IPS-11a (cell line): ENCODE results near the gene MRPL32.

Source experiments
- H3K4me3 ChIP-seq: one replicate; pipeline ENCODE4 v1.5.1; 2013; ENCODE audit warnings: low read depth, low read length, control low read depth

MRPL32 gene

DNA sequence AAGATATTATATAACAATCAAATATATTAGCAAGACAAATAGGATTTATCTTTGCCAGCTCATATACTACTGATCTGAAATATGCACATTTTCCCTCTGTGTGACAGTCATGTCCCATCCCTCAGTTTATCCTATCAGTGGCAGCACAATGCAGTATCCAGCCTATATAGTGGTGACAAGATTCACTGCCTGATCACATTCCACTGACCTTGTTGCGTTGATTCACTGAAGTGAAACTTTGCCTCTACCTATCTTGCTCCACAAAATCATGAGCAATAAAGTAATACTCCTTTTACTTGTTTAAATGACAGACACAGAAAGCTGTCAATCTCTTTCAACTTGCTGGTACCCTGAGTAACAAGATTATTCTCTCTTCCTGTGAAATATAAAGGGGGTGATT lies 6.5 kb upstream of the MRPL32 start:
- H3K4me3 ChIP-seq, result no peak overlapping the region

DNA sequence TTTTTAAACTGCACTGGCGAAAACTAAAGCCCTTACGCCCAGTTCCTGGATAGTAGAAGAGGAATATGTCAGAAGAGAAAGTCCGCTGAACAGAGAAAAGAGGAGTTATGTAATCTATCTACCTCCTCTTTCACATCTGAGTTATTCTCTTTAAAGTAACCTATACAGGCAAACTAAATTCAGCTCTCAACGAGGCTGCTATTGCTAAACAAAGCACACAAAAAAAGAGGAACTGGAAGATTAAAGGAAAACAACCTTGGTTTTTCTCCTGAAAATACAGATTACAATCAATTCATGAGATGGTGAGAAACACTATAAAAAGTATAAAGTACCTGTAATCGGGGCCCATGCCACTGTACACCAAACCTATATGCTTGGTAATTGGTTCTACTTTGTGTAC lies 6.0 kb upstream of the MRPL32 start:
- H3K4me3 ChIP-seq, result no peak overlapping the region

DNA sequence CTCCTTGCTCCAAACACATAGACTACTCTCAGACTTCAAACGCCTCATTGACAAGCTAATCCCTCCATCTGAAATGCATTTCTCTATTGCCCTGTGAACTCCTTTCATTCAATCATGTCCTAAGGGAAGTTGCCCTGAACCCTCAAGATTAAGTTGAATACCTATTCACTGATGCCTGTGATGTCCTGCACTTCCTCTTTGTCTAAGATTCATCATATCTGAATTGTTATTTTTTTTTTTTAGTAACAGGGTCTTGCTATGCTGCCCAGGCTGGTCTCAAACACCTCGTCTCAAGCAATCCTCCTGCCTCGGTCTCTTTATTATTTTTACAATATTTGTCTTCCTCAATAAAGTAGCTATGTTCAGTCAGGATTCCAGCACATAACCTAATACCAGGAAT lies 3.4 kb upstream of the MRPL32 start:
- no peak overlapping the region for H3K4me3 ChIP-seq

DNA sequence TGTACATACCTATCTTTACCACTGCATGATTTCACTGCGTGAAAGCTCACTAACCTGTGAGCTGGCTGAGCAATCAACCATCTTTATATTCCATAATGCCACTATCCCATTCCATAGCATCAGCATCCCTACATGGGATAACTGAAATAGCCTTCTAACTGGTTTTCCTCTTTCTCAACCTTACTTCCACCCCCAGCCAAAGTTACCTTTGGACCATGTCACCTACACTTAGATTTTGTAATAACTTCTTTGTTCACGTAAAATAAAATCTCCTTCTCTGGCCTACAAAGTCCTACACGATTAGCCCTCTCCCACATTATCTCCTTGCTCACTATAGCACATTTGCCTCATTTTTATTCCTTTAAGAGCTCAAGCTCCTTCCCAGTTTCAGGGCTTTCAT lies 2.7 kb upstream of the MRPL32 start:
- no peak overlapping the region for H3K4me3 ChIP-seq

DNA sequence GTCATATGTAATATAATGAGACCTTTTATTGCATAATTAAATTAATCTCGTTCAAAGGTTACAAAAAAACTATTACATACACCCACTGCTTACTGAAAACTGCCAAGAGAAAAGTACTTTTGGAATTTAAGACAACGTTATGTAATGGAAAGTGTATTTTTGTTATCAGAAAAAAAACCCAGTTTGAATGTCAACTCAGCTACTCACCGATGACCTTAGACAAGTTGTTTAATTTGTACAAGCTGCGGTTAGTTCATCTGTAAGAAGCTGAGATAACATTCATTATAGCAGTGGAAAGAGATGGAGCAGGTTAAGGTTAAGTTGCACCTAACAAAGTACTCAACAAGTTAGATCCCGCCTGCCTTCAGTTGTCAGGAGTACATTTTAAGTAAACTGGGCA lies 1.3 kb upstream of the MRPL32 start:
- peak overlapping the region; percentile 82 for H3K4me3 ChIP-seq

DNA sequence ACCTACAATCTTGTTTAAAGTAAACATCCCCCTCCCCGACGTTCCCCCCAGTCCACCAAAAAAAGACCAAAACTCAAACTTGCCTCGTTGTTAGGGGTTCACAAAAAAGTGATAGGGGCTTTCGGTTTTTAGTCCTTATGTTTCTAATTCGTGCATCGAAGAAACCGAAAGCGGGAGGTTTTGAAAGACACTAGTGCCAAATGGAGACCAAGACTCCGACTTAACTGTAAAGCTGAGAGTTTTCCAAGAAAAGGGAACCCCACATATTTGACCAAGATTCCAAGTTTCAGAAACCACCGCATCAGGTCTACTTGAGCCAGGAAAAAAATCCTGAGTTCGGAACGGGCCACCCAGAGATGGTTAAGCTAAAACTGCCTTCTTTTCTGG lies 736 bp upstream of the MRPL32 start:
- peak overlapping the region; percentile 82 for H3K4me3 ChIP-seq

DNA sequence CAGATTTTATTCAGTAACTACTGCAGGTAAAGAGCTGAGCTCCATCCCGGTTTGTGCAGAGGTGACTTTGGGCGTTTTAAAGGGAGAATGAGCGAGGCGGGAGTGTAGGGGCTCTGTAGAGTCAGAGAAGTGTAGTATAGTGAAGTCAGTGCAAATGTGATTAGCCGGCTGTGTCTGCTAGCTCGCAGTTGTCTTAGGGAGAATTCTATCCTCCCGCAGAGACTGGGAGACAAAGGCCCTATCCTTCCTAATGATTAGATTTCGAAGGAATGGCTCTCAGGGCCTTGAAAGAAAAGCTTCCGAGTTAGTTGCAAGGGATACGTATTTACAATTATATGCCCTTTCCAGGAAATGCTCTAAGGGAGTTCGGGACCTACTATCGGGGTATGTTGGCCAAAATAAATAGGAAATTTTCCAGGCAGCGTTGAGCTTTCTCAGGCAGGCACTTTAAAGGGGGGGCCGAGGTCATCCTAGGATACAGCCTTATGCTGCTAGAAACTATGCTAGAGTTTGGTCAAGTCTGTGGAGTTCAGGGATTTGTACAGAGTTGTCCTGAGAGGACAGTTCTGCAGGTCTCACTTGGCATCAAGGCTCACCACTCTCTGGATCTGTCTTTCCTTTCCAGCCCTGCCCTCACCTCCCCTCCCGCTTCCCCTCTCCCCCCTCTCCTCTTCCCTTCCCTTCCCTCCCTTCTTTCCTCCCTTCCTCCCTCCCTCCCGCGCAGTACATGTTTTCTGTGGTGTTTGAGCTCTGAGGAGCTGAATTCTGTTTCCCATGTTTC lies 825 bp downstream of the MRPL32 start:
- H3K4me3 ChIP-seq, result peak overlapping the region; percentile 82

DNA sequence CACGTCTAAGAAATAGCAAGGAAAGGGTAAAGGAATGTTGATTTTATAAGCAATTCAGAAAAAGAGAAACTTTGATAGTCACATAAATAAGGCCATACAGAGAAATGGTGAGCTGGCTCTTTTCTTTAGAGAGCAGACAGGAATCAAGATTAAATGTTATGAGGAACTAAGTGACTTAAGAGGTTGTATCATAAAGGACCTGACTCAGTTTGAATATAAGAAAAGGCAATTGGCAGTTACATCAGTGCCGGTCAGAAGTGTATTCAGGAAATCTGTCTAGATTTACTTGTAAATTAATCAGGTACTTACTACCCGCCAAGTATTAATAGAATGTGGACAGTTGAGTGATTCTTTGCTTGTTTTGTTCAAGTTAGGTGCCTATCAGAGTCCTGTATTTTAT lies 2.1 kb downstream of the MRPL32 start:
- H3K4me3 ChIP-seq, result no peak overlapping the region

DNA sequence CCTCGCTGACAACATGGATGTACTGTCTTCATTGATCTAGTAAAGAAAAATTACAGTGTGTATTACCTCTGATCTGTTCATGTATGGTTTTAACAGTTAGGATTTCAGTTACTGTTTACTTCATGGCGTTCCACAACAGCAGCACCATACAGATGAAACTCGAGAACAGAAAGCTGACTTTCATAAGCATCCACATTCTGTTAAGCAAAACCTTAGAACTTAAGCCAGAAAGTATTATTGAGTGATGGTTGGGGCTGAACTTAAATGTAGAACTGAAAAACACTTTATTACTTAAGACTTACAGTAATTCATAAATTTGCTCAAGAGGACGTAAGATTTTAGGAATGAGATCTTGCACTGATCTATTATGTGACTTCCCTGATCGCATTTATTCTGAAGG lies 3.7 kb downstream of the MRPL32 start:
- H3K4me3 ChIP-seq, result no peak overlapping the region

DNA sequence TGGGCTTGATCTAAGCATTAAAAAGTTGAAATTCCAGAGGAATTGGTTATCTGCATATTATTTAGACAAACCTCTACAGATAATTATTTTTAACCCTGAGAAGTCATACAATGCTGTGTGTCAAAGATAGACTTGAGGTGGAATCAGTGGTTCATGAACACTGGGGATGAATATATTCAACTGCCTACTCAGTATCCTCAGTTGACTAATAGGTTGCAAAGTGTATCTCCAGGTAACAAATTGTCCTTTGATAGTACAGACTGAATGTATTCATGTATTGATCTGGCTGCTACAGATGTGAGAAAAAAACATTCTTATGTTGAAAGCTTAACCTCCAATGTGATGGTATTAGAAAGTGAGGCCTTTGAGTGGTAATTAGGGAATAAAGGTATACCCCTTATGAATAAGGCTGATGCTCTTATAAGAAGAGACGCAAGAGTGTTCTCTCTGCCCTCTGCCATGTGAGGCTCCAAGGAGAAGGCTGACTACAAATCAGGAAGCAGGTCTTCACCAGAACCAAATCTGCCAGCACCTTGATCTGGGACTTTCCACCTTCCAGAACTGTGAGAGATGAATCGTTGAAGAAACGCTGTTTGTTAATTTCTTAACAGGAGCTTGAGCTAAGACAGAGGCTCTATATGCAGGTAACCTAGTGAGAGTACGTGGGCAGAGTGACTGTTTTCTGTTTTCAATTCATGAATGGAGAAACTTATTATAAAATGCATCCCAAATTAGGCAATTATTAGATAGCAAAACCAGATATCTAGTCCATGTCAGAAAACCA lies 7.5 kb downstream of the MRPL32 start:
- no peak overlapping the region for H3K4me3 ChIP-seq

DNA sequence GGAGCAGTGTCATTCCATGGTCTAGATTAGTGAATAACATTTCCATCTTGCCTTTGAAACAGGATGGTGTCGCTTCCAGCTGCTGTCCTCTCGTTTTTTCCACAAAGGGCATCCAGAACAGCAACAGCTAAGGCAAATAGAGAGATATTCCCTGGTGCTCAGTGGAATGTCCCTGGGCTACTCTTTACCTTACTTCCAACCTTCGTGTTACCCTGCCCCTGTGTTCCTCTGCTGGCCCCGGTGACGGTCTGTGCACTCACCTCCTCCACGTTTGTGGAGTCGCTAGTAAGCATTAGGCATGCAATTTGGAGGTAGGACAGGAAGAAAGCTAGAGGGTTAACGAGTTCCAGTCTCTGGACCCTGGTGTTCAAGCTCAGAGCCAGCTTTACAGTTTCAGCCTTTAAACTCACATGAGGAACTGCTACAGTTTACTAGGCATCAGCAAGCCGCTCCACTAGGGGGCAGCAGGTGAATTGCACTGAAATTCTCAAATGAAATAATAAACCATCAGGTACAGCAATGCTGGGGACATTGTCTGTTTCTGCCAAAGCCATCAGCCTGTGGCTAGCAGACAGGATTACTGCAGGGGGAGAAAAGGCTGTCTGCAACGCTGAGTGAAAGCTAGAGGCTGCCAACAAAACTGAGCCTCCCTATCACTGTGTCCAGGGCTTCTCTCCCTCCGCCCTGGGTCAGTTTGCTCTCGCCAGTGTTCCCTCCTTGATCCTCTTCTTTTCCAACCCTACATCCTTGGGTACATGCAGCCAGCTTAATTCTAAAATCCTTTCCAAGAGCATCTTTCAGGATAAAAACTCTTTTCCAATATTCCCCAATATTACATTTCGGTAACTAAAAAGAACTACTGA lies 9.0 kb downstream of the MRPL32 start:
- no peak overlapping the region for H3K4me3 ChIP-seq

DNA sequence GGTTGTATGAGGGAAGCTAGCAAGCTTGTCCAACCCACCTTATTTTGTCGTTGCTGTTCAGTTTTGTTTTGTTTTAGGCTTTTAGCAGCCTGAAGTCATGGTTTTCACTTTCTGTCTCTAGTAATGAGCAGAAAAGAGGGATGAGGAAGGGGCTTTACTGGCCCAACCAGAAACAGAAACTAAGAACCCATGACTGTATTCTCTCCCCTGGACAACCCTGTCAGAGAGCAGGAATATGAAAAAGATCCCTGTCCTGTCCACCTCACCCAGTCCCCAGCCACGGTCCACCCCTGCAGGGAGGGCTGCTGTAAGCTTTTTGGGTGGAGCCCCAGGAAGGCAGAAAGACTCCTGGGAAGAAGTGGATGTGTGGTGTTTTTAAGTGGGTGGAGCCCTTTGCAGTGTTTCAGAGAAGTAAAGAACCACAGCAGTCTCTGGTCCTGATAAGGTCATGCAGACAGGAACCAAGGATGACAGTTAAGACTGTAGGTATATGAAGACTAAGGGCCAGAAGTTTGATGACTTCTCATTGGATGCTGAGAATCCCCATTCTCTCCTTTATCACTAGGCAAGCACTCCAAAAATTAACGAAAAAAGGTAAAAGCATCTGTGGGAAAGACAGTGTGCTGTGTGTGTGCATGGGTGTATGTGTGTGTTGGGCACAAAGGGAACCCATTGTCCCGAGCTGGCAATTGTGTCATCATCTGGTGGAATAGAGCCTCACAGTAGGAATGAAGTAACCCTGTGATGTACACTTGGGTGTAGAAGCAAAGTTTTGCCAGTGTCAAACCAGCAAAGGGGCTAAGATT lies 13.8 kb downstream of the MRPL32 start:
- H3K4me3 ChIP-seq, result no peak overlapping the region

DNA sequence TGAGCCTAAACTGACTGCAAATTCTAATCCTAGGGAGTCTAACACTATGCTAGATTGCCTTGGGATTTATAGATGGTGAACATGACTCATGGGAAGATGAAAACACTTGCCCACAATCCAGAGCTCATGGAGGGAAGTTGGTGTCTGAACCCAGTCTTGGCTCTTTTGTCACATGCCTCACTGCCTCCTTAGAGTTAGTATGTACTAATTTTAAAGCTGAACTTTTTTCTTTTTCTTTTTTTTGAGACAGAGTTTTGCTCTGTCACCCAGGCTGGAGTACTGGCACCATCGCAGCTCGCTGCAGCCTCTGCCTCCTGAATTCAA lies 14.4 kb downstream of the MRPL32 start:
- H3K4me3 ChIP-seq, result no peak overlapping the region

DNA sequence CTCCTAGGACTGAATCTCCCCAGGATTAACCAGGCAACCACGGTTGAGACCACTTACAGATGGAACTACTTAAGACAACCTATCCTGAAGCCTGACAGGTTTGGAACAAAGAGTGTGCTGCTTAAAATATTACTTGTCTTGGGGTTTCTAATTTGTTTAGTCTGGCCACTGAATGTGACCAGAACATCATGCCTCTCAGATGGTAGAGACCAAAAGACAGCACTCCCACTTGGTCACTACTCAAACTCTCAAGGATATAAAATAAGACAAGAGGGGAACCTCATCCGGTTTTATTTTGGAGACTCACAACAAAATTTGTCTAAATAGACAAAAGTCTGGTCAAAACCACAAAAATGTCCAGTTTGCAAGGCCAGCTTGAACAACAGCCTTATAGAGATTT lies 15.3 kb downstream of the MRPL32 start:
- H3K4me3 ChIP-seq, result no peak overlapping the region

DNA sequence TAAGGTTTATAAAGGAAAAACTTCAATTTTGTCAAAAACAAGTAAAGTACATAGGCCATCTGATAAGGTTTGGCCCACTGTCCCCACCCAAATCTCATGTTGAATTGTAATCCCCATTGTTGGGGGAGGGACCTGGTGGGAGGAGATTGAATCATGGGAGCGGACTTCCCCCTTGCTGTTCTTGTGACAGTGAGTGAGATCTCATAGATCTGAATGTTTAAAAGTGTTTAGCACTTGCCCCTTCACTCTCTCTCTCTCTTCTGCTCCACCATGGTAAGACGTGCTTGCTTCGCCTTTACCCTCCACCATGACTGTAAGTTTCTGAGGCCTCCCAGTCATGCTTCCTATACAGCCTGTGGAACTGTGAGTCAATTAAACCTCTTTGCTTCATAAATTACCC lies 18.2 kb downstream of the MRPL32 start:
- H3K4me3 ChIP-seq, result no peak overlapping the region

DNA sequence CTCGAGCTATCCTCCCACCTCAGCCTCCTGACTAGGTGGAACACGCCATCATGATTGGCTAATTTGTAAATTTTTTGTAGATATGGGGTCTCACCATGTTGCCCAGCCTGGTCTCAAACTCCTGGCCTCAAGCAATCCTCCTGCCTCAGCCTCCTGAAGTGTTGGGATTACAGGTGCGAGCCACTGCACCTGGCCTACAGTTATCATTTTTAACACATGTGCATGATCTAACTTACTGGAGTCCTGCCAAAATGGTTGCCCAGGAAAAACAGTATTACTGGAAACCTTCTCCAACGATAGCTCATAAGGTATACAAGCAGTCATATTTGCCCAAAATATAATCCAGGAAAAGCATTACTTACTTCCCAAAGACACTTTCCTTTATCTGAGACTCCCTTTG lies 20.2 kb downstream of the MRPL32 start:
- no peak overlapping the region for H3K4me3 ChIP-seq

DNA sequence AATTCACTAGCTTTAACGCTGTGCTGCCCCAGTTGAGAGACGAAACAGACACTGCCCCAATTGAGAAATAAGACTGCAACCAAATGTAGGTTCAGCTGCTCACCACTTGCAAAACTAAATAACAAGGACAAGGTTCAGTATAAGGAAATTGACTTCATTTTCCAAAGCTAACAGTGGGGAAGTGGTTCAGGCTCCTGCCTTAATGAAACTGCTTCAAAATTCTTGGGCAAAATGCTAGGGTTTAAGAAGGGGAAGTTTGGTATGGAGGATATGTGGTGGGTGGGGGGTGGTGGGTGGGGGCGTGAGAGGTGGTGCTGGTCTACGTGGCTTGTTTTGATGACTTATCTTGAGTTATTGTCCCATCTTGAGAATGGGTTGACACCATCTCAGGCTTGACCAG lies 21.8 kb downstream of the MRPL32 start:
- H3K4me3 ChIP-seq, result no peak overlapping the region

DNA sequence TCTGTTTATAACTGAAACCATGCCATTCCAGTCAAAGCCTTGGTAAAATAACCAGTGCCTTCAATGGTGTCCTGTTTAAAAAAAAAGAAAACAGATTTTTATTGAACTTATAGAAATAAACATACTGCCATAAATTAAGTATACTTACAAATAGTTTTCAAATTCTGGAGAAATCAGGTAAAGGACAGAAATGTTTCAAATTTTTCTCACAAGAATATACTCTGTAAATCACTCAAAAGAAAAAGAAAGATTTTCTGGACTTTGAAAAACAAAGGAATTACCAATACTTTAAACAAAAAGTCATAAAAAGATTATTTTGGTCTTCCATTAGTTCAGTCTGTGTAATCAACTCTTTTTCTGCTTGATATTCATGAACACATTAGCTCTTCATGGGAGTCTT lies 23.9 kb downstream of the MRPL32 start:
- H3K4me3 ChIP-seq, result no peak overlapping the region

DNA sequence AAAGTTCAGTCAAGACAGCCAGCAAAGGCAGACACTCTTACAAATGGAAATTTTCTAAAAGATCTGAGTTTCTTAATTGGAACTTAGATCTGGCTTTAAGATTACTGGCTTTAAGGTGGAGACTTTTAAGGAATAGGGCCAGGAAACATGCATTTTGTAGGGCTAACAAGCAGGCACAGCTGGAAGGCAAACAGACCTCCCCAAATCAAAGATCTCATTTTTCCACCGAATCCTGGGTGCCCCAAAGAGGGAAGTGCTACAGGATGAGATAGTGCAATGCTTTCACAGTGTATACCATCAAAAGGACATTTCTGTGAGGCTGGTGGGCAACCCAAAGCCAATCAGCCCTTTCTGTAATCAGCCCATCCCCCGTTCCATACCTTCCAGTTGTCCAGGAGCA lies 27.4 kb downstream of the MRPL32 start:
- H3K4me3 ChIP-seq, result no peak overlapping the region

DNA sequence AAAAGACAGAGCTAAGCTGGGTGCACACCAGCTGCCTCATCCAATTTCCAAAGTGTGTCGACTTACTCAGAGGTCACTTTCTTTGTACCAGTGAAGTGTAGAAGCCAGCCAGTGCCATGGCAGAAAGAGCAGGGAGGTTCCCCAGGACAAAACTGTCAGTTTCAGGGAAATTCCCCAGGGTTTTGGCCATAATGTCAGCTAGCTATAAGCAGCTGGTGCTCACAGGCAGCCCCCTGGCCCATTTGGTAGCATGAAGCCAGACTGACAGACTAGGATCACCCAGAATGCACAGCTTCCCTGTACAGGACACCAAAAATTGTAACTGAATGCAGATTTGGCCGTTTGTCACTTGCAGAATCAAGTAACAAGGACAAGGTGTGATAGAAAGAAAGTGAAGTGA lies 28.6 kb downstream of the MRPL32 start:
- no peak overlapping the region for H3K4me3 ChIP-seq

DNA sequence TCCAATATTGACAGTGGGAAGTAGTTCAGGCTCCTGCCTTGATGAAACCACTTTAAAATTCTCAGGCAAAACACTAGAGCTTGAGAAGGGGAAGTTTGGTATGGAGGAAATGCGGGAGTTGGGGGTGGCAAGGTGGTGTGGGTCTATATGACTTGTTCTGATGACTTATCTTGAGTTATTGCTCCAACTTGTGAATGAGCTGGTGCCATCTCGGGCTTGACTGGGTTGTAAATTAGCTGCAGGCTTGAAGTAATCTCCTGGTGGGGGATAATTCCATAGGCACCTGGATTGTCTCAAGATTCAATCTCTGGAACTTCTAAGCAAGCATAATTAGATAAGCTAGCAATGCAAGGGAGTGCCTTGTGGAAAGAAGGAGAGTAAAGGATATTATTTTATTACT lies 29.0 kb downstream of the MRPL32 start:
- H3K4me3 ChIP-seq, result no peak overlapping the region
